ENCODE data around the gene PRKN.
"Not testable (repeated sequence)": the region's sequence is repeated elsewhere in the genome, so short reads cannot be mapped to it uniquely, and the experiment has no call there.

PRKN gene

GRCh38 chr6:162459985-162460384, 267.6 kb downstream of the PRKN start:
- DNase-seq: no peak

GRCh38 chr6:162450358-162450757, 277.2 kb downstream of the PRKN start:
- DNase-seq: no peak

- no peak for DNase-seq
Observed at GRCh38 chr6:162448294-162448693, 279.3 kb downstream of the PRKN start.

GRCh38 chr6:162443101-162443500, 284.5 kb downstream of the PRKN start:
- peak in 20 of 51 donors; percentile 2 to 54 (median 9) for DNase-seq

- peak in 31 of 51 donors; percentile 2 to 64 (median 21) for DNase-seq
Observed at GRCh38 chr6:162442687-162443086, 284.9 kb downstream of the PRKN start.

- DNase-seq: no peak
Observed at GRCh38 chr6:162441991-162442390, 285.6 kb downstream of the PRKN start.

GRCh38 chr6:162438980-162439379, 288.6 kb downstream of the PRKN start:
- no peak for DNase-seq

GRCh38 chr6:162435071-162435470, 292.5 kb downstream of the PRKN start:
- DNase-seq: no peak

- no peak for DNase-seq
Observed at GRCh38 chr6:162421004-162421403, 306.6 kb downstream of the PRKN start.

GRCh38 chr6:162416831-162417537, 310.6 kb downstream of the PRKN start:
- no peak for DNase-seq

GRCh38 chr6:162416307-162416706, 311.3 kb downstream of the PRKN start:
- DNase-seq: no peak

- DNase-seq: no peak
Observed at GRCh38 chr6:162409741-162410691, 317.6 kb downstream of the PRKN start.

GRCh38 chr6:162408826-162409535, 318.6 kb downstream of the PRKN start:
- DNase-seq: no peak

GRCh38 chr6:162404951-162405350, 322.6 kb downstream of the PRKN start:
- no peak for DNase-seq

GRCh38 chr6:162403031-162403430, 324.5 kb downstream of the PRKN start:
- DNase-seq: no peak

- DNase-seq: no peak
Observed at GRCh38 chr6:162395181-162395580, 332.4 kb downstream of the PRKN start.

GRCh38 chr6:162390961-162391811, 336.4 kb downstream of the PRKN start:
- not testable (repeated sequence) for DNase-seq

- DNase-seq: no peak
Observed at GRCh38 chr6:162389343-162390085, 338.1 kb downstream of the PRKN start.

GRCh38 chr6:162388383-162388777, 339.2 kb downstream of the PRKN start:
- DNase-seq: no peak

GRCh38 chr6:162387718-162388382, 339.7 kb downstream of the PRKN start:
- peak in 1 of 51 donors; percentile 1 for DNase-seq

Data from hypothalamus (tissue), 51 donors.